Glutamatergic neuron (in vitro differentiated cells): ENCODE measurements around the gene LRFN2. TPM values are rescaled to one million over a fixed set of nuclear protein-coding genes. Genes with fewer than 3 reads are reported as not detected.

Source experiments
- DNase-seq: peaks from one replicate; pipeline ENCODE4 v3.0.0; 2022
- H3K27ac Mint-ChIP-seq: one replicate; pipeline ENCODE4 v1.8.0; 2020; ENCODE audit warnings: mild to moderate bottlenecking, mixed read lengths, inconsistent platforms; ENCODE audit not compliant: unreplicated experiment
- H3K27me3 Mint-ChIP-seq: one replicate; pipeline ENCODE4 v1.8.0; 2020; ENCODE audit warnings: mild to moderate bottlenecking, moderate library complexity, mixed read lengths, inconsistent platforms; ENCODE audit not compliant: unreplicated experiment
- H3K36me3 Mint-ChIP-seq: one replicate; pipeline ENCODE4 v1.8.0; 2020; ENCODE audit warnings: mild to moderate bottlenecking, mixed read lengths, inconsistent platforms; ENCODE audit not compliant: unreplicated experiment
- H3K4me1 Mint-ChIP-seq: one replicate; pipeline ENCODE4 v1.8.0; 2020; ENCODE audit warnings: mild to moderate bottlenecking, low read depth, mixed read lengths, inconsistent platforms; ENCODE audit not compliant: unreplicated experiment
- H3K4me3 Mint-ChIP-seq: one replicate; pipeline ENCODE4 v1.8.0; 2020; ENCODE audit warnings: mild to moderate bottlenecking, mixed read lengths, inconsistent platforms; ENCODE audit not compliant: unreplicated experiment
- H3K9me3 Mint-ChIP-seq: one replicate; pipeline ENCODE4 v1.8.0; 2020; ENCODE audit warnings: mild to moderate bottlenecking, moderate library complexity, mixed read lengths, inconsistent platforms; ENCODE audit not compliant: unreplicated experiment
- CTCF ChIP-seq: fragments of 200-600 bp; sonication (generic); IDR thresholded peaks from one replicate; pipeline ENCODE4 v1.5.0; 2021; ENCODE audit not compliant: partially characterized antibody, unreplicated experiment
- total RNA-seq: library from RNA; stranded (reverse); fragmentation: NEBNext Ultra II Directional; extraction: Animal tissue kit (Norgen Biotek cat#: 25700); gene quantifications from one replicate; pipeline ENCODE4 v1.2.1, GENCODE V29; 2021; ENCODE audit not compliant: unreplicated experiment

LRFN2 gene
- total RNA-seq, 1 donor from 2014 or later = 0.56 TPM

GRCh38 chr6:40606981-40607380 is 19.8 kb upstream of the LRFN2 start:
- H3K27me3 Mint-ChIP-seq = peaks cover 2% of the 10 kb centered on the region
- peaks cover 5% of the 10 kb centered on the region for H3K36me3 Mint-ChIP-seq
- DNase-seq = no peak
- H3K4me3 Mint-ChIP-seq = no peak overlapping the region
- no peak overlapping the region for H3K27ac Mint-ChIP-seq
- H3K9me3 Mint-ChIP-seq = no peaks in the 10 kb centered on the region
- H3K4me1 Mint-ChIP-seq = peaks cover 6% of the 10 kb centered on the region
- TF ChIP-seq CTCF = no peak

- Mint-ChIP-seq H3K4me3 (no peak overlapping the region), H3K9me3 (no peaks in the 10 kb centered on the region), H3K27me3 (peaks cover 2% of the 10 kb centered on the region), H3K4me1 (peaks cover 6% of the 10 kb centered on the region), H3K36me3 (peaks cover 5% of the 10 kb centered on the region), H3K27ac (no peak overlapping the region)
- no peak for TF ChIP-seq CTCF
- DNase-seq = no peak
These were observed 19.4 kb upstream of the LRFN2 start for GRCh38 chr6:40606526-40606925.

- Mint-ChIP-seq H3K27ac (no peak overlapping the region), H3K27me3 (no peaks in the 10 kb centered on the region)
These were observed 16.9 kb upstream of the LRFN2 start for GRCh38 chr6:40604082-40604481.

GRCh38 chr6:40599555-40599954 is 12.4 kb upstream of the LRFN2 start:
- TF ChIP-seq CTCF = no peak
- Mint-ChIP-seq H3K27ac (no peak overlapping the region), H3K27me3 (peaks cover 3% of the 10 kb centered on the region), H3K9me3 (no peaks in the 10 kb centered on the region), H3K4me1 (peaks cover 6% of the 10 kb centered on the region), H3K4me3 (no peak overlapping the region), H3K36me3 (no peaks in the 10 kb centered on the region)
- no peak for DNase-seq

More at GRCh38 chr6:40604082-40604481, 16.9 kb upstream of the LRFN2 start:
- no peak overlapping the region for H3K4me3 Mint-ChIP-seq
- DNase-seq = no peak
- no peaks in the 10 kb centered on the region for H3K9me3 Mint-ChIP-seq
- H3K36me3 Mint-ChIP-seq = peaks cover 2% of the 10 kb centered on the region
- TF ChIP-seq CTCF = no peak
- peaks cover 10% of the 10 kb centered on the region for H3K4me1 Mint-ChIP-seq

GRCh38 chr6:40598516-40598915 is 11.4 kb upstream of the LRFN2 start:
- Mint-ChIP-seq H3K4me3 (no peak overlapping the region), H3K9me3 (no peaks in the 10 kb centered on the region), H3K36me3 (no peaks in the 10 kb centered on the region), H3K27ac (no peak overlapping the region), H3K27me3 (peaks cover 3% of the 10 kb centered on the region), H3K4me1 (peaks cover 6% of the 10 kb centered on the region)
- no peak for DNase-seq
- TF ChIP-seq CTCF = no peak
